ENCODE results near the gene CYP8B1. TPM values are rescaled to one million over a fixed set of nuclear protein-coding genes. Genes with fewer than 3 reads are reported as not detected.

The CYP8B1 gene
- total and polyA plus RNA-seq, 2 of the 13 experiments (the other 11 are each of a cell fraction or from before 2014, with no cell fraction given) = 0.58 to 2.0 TPM

DNA sequence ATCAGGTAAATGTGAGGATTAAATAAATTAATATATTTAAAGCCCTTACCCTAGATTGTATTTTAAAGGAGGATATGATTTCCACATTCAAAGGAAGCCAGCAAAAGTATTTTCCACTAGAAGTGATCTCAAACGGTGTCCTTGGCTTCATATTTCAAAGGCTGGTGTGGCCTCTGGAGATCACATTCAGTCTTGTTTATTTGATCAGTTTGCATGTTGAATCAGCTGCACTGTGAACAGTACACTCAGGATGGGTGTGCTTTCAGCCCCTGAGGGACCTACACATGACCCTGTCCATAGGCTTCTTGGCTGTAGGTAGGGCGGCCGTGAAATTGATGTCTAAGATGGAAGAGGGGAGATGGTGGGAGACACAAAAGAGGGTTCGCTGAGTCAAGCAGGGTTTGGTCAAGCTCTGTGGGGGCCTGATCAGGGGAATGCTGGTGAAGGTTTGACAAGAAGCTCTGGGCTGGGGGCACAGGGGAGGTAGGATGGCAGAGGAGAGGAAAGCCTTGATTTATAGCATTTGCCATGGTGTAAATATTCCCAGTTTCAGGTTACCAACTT, 21.9 kb downstream of the CYP8B1 start (continued):
- TF ChIP-seq ZKSCAN8 (CRISPR knock-in tag; IDR thresholded peaks at IDR 0.05; ENCODE audit: borderline replicate concordance) (peak; percentile 80; the same call in 1 of the 2 replicates), CSRNP2 (CRISPR knock-in tag; conservative IDR thresholded peaks at IDR 0.05; ENCODE audit: low read depth) (no peak), ZNF224 (CRISPR knock-in tag; IDR thresholded peaks at IDR 0.05) (no peak), SRSF9 (IDR thresholded peaks at IDR 0.05; ENCODE audit: borderline replicate concordance, insufficient read depth, low read depth, low read length, poor library complexity, severe bottlenecking) (no peak), SMYD3 (CRISPR knock-in tag; IDR thresholded peaks at IDR 0.05) (no peak), NR0B2 (CRISPR knock-in tag; IDR thresholded peaks at IDR 0.05) (no peak), ZNF280D (CRISPR knock-in tag; IDR thresholded peaks at IDR 0.05) (peak; percentile 79), ZMYM4 (CRISPR knock-in tag; IDR thresholded peaks at IDR 0.05) (peak; percentile 55), NFKB2 (CRISPR knock-in tag; IDR thresholded peaks at IDR 0.05; ENCODE audit: borderline replicate concordance) (no peak), NFATC3 (CRISPR knock-in tag; IDR thresholded peaks at IDR 0.05) (no peak), CBX5 (CRISPR knock-in tag; IDR thresholded peaks at IDR 0.05; ENCODE audit: borderline replicate concordance) (peak; percentile 62; the same call in 1 of the 2 replicates), RNF219 (CRISPR knock-in tag; IDR thresholded peaks at IDR 0.05) (no peak), MTA1 (CRISPR knock-in tag; IDR thresholded peaks at IDR 0.05; ENCODE audit: borderline replicate concordance) (peak; percentile 67; the same call in 1 of the 2 replicates), ZNF570 (CRISPR knock-in tag; IDR thresholded peaks at IDR 0.05; ENCODE audit: borderline replicate concordance) (no peak)
- TF ChIP-seq, protein P1, sequence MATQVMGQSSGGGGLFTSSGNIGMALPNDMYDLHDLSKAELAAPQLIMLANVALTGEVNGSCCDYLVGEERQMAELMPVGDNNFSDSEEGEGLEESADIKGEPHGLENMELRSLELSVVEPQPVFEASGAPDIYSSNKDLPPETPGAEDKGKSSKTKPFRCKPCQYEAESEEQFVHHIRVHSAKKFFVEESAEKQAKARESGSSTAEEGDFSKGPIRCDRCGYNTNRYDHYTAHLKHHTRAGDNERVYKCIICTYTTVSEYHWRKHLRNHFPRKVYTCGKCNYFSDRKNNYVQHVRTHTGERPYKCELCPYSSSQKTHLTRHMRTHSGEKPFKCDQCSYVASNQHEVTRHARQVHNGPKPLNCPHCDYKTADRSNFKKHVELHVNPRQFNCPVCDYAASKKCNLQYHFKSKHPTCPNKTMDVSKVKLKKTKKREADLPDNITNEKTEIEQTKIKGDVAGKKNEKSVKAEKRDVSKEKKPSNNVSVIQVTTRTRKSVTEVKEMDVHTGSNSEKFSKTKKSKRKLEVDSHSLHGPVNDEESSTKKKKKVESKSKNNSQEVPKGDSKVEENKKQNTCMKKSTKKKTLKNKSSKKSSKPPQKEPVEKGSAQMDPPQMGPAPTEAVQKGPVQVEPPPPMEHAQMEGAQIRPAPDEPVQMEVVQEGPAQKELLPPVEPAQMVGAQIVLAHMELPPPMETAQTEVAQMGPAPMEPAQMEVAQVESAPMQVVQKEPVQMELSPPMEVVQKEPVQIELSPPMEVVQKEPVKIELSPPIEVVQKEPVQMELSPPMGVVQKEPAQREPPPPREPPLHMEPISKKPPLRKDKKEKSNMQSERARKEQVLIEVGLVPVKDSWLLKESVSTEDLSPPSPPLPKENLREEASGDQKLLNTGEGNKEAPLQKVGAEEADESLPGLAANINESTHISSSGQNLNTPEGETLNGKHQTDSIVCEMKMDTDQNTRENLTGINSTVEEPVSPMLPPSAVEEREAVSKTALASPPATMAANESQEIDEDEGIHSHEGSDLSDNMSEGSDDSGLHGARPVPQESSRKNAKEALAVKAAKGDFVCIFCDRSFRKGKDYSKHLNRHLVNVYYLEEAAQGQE (IDR thresholded peaks at IDR 0.05; ENCODE audit: borderline replicate concordance in 1 of 2, low read depth in 1 of 2, low read length in 2 of 2) = peak in 1 of 2 experiments; percentile 48; a peak in 1 of 4 replicates
- TF ChIP-seq, protein P2, sequence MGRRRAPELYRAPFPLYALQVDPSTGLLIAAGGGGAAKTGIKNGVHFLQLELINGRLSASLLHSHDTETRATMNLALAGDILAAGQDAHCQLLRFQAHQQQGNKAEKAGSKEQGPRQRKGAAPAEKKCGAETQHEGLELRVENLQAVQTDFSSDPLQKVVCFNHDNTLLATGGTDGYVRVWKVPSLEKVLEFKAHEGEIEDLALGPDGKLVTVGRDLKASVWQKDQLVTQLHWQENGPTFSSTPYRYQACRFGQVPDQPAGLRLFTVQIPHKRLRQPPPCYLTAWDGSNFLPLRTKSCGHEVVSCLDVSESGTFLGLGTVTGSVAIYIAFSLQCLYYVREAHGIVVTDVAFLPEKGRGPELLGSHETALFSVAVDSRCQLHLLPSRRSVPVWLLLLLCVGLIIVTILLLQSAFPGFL (CRISPR knock-in tag; IDR thresholded peaks at IDR 0.05) = no peak

Data from HepG2 (cell line).